Choroid plexus epithelial cell (primary cell): ENCODE data around the gene DCLRE1B.
"Not testable (repeated sequence)": the region's sequence is repeated elsewhere in the genome, so short reads cannot be mapped to it uniquely, and the experiment has no call there.

Source experiments
- DNase-seq: peaks from one replicate; pipeline ENCODE4 v3.0.0-alpha.2; 2010; ENCODE audit warnings: low read depth
- H3K4me3 ChIP-seq: 2 replicates; pipeline ENCODE4 v1.5.1; 2011; ENCODE audit warnings: low read depth, mild to moderate bottlenecking, control low read depth, low read length, moderate library complexity
- TF ChIP-seq, protein P1 (sequence below): conservative IDR thresholded peaks from 2 replicates; pipeline ENCODE4 v1.5.1; 2011; ENCODE audit warnings: low read depth, mild to moderate bottlenecking, control low read depth, inconsistent platforms, low read length, moderate library complexity

The DCLRE1B gene

DNA sequence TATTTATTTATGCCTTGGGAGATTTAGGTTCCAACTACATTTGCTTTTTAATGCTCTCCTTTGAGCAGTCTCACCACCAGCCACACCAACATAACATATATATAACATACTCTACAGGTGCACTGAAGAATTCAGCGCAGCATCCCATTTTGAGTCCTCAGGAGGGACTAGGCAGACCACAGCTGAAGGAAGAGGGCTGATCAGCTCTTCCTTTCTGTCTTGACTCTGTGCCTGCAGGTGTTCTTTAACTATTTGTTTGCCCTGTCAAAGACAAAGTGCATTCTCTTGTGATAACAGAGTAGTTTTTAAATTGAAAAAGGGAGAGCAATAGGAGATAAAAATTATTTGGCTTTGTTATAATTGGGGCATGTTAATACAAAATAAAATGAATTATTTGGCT lies 41.0 kb downstream of the DCLRE1B start:
- no peak for DNase-seq
- TF ChIP-seq, protein P1, sequence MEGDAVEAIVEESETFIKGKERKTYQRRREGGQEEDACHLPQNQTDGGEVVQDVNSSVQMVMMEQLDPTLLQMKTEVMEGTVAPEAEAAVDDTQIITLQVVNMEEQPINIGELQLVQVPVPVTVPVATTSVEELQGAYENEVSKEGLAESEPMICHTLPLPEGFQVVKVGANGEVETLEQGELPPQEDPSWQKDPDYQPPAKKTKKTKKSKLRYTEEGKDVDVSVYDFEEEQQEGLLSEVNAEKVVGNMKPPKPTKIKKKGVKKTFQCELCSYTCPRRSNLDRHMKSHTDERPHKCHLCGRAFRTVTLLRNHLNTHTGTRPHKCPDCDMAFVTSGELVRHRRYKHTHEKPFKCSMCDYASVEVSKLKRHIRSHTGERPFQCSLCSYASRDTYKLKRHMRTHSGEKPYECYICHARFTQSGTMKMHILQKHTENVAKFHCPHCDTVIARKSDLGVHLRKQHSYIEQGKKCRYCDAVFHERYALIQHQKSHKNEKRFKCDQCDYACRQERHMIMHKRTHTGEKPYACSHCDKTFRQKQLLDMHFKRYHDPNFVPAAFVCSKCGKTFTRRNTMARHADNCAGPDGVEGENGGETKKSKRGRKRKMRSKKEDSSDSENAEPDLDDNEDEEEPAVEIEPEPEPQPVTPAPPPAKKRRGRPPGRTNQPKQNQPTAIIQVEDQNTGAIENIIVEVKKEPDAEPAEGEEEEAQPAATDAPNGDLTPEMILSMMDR, result no peak
- no peak overlapping the region for H3K4me3 ChIP-seq

DNA sequence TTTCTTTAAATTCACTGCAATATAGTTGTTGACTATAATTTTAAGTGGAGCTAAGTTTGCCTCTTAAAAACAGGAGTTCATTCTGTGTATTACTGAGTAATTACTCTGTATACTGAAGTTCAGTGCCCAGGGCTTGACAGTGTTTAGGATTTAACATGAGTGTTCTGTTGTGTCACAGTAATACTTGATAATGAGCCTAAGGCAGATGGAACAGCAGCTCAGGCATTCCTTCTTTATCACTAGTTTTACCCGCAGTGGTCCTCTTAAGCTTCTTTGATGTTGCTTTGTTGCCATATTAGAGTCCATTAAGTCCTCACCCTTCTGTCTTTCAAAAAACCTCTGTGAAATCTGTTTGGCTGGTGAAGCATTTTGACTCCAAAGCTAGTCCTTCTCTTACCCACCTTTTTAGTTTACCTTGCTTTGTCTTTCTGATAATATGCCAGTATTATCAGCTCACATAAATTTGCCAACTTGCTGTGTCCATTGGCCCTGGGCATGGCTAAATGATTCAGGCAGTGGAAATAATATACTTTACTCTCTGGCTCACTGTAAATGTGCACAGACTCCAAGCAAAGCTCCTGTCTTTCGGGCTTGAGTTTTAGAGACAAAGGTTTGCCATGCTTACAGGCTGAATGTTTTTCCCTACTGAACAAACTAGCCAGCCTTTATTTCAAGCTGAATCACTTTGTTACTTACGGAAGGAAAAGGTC lies 41.7 kb downstream of the DCLRE1B start:
- no peak overlapping the region for H3K4me3 ChIP-seq
- DNase-seq, result no peak
- TF ChIP-seq, protein P1, result no peak

DNA sequence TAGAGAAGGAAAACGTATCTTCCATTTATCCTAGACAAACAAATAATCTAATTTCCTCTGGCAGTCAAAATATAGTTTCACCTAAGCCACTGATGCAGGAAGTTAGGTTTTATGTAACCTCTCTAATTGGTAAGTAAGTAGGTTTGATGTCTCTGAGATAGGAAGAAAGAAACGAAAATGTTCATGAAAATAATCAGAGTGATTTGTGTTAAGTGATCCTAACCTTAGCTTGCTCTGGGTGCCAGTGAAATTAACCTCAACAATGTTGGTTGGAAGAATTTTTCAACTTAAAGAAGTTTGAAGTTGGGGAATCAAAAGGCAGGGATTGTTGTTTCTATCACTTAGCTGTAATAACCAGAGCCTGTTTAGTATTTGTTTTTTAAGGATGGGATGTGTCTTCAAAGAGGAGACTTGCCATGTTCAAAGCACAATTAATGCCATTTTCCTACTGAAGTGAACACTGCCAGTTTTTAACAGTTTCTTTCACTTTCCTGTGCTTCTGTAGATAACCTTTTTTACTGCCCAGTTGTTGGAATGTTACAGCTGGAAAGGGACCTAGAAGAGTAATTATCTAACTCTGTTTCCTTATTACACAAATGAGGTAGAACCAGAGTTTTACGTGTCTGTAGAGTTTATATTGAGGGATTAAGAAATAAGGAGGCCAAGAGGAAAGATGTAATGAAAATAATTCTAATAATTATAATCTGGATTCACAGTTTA lies 42.4 kb downstream of the DCLRE1B start:
- no peak for DNase-seq
- TF ChIP-seq, protein P1, result no peak
- no peak overlapping the region for H3K4me3 ChIP-seq

DNA sequence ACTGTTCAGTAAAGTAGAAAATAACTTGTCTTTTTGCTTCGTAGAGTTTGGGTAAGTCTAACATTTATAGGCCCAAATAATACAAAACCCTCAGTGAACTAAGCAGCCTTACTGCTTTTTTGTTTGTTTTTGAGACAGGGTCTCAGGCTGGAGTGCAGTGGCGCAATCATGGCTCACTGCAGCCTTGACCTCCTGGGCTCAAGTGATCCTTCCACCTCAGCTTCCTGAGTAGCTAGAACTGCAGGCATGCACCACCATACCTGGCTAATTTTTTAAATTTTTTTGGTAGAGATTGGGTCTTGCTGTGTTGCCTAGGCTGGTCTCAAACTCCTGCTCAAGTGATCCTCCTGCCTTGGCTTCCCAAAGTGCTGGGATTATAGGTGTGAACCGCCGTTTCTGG lies 43.0 kb downstream of the DCLRE1B start:
- not testable (repeated sequence) for H3K4me3 ChIP-seq, DNase-seq

DNA sequence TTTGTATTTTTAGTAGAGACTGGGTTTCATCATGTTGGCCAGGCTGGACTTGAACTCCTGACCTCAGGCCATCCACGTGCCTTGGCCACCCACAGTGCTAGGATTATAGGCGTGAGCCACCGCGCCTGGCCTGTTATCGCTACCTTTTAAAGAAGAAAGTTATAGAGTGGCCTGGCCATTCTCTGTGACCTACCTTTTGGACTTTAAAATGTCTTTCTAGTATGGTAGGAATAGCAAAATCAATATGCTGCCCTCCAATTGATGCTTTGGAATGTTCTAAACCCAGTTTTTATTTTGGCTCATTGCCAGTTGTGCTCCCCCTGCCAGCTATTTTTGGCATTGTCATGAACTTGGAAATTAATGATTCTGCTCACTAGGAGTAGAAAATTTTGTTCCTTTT lies 43.9 kb downstream of the DCLRE1B start:
- TF ChIP-seq, protein P1, result peak; percentile 56
- no peak for DNase-seq
- H3K4me3 ChIP-seq, result no peak overlapping the region

DNA sequence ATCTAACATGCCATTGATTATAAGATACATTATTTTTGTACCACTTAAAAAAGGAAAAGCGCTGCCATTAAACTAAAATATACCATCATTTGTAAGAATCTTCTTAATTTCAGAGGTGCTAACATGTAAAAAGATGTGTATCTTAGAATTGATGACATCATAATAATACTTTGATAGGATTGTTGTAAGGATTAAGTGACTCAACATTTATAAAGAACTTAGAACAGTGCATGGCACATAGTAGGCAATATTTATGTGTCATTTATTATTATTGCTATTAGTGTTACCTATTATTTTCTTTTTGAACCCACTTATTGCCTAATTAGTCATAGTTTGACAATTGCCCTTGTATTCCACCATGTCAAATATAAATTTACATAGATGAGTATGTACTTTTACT lies 45.8 kb downstream of the DCLRE1B start:
- TF ChIP-seq, protein P1, result no peak
- no peak for DNase-seq

DNA sequence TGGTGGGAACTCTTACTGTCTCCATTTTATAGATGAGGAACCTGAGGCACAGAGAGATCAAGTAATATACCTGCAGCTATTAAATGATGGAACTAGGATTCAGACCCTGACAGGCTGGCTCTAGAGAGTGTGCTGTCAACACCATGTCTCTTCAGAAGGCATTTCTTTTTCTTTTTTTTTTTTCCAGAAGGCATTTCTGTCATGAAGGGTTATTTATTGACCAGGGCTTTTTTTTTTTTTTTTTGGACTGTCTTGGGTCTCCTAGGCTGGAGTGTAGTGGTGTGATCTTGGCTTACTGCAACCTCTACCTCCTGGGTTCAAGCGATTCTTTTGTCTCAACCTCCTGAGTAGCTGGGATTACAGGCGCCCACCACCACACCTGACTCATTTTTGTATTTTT lies 46.6 kb downstream of the DCLRE1B start:
- no peak overlapping the region for H3K4me3 ChIP-seq
- TF ChIP-seq, protein P1, result no peak
- DNase-seq, result no peak

More for the DNA sequence above, 45.8 kb downstream of the DCLRE1B start:
- H3K4me3 ChIP-seq, result no peak overlapping the region
